HL-60 (cell line): Measurements from ENCODE around the gene POC1A.

Experiments used
- DNase-seq, 2 experiments: peaks; one replicate each; pipeline ENCODE4 v3.0.0-alpha.2; 2010 to 2020; ENCODE audit warnings: low read depth in 1 of 2, low spot score in 1 of 2
- H3K27ac ChIP-seq: fragments of 250-450 bp; sonication (Bioruptor Pico); replicated peaks from 2 replicates; pipeline ENCODE4 v1.5.1; 2020; ENCODE audit warnings: mild to moderate bottlenecking, moderate library complexity
- H3K27me3 ChIP-seq: fragments of 250-450 bp; sonication (Bioruptor Pico); 2 replicates; pipeline ENCODE4 v1.5.1; 2021; ENCODE audit warnings: mild to moderate bottlenecking, moderate library complexity; ENCODE audit not compliant: insufficient read depth, poor library complexity, severe bottlenecking
- H3K4me3 ChIP-seq: replicated peaks from 2 replicates; pipeline ENCODE4 v1.5.1; 2011; ENCODE audit warnings: mild to moderate bottlenecking, control low read depth, low read length; ENCODE audit not compliant: insufficient read depth
- CTCF ChIP-seq: IDR thresholded peaks from one replicate; pipeline ENCODE4 v1.5.1; 2011; ENCODE audit warnings: low read length, control low read depth, inconsistent platforms; ENCODE audit not compliant: insufficient read depth
- GABPA ChIP-seq: IDR thresholded peaks from 2 replicates; pipeline ENCODE4 v1.6.1; 2012; ENCODE audit warnings: low read depth
- POLR2AphosphoS5 ChIP-seq: IDR thresholded peaks from 2 replicates; pipeline ENCODE4 v1.6.1; 2012; ENCODE audit warnings: low read depth
- REST ChIP-seq: IDR thresholded peaks from 2 replicates; pipeline ENCODE4 v1.6.1; 2012; ENCODE audit warnings: low read depth; ENCODE audit not compliant: insufficient replicate concordance
- SPI1 ChIP-seq: IDR thresholded peaks from 2 replicates; pipeline ENCODE4 v1.6.1; 2012; ENCODE audit warnings: low read depth, mild to moderate bottlenecking, borderline replicate concordance

Gene POC1A

GRCh38 chr3:52150860-52151259 is 3.4 kb downstream of the POC1A start:
- no peak for TF ChIP-seq SPI1
- TF ChIP-seq CTCF = no peak
- TF ChIP-seq REST = no peak
- TF ChIP-seq POLR2AphosphoS5 = no peak
- TF ChIP-seq GABPA = no peak
- no peaks in the 10 kb centered on the region for H3K27me3 ChIP-seq
- DNase-seq = no peak
- H3K4me3 ChIP-seq = no peak overlapping the region
- H3K27ac ChIP-seq = no peak overlapping the region

GRCh38 chr3:52150357-52150756 is 3.9 kb downstream of the POC1A start:
- no peaks in the 10 kb centered on the region for H3K27me3 ChIP-seq
- TF ChIP-seq SPI1 (no peak), GABPA (no peak), REST (no peak), CTCF (no peak), POLR2AphosphoS5 (no peak)
- H3K27ac ChIP-seq = no peak overlapping the region
- DNase-seq = no peak
- H3K4me3 ChIP-seq = no peak overlapping the region

DNA sequence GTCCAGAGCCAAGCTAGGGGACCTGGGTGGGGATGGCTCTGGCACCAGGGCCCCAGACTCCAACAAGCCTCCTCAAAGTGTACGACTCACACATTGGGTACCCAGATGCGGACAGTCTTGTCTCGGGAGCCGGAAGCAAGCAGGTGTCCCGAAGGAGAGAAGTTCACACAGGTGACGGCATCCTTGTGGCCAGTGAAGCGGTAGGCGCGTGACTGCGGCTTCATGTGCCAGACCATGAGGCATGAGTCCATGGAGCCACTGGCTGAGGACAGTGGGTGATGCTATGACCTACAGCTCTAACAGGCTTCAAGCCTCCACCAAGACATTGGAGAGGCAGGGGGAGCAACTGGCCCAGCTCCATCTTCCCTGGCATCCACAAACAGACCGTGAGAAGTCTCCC is 4.5 kb downstream of the POC1A start:
- Histone ChIP-seq H3K27ac (no peak overlapping the region), H3K4me3 (no peak overlapping the region), H3K27me3 (no peaks in the 10 kb centered on the region)
- no peak for DNase-seq
- no peak for TF ChIP-seq SPI1
- no peak for TF ChIP-seq CTCF
- no peak for TF ChIP-seq POLR2AphosphoS5
- no peak for TF ChIP-seq REST
- TF ChIP-seq GABPA = no peak
